C1 segment of cervical spinal cord (tissue), 14 donors: ENCODE results near the gene PARG.
"Not testable (repeated sequence)": the region's sequence is repeated elsewhere in the genome, so short reads cannot be mapped to it uniquely, and the experiment has no call there.

Source experiments
- DNase-seq, 14 donors: peaks; one replicate each; lab custom pipeline; 2025; lab: John Stamatoyannopoulos, UW

Gene PARG

DNA sequence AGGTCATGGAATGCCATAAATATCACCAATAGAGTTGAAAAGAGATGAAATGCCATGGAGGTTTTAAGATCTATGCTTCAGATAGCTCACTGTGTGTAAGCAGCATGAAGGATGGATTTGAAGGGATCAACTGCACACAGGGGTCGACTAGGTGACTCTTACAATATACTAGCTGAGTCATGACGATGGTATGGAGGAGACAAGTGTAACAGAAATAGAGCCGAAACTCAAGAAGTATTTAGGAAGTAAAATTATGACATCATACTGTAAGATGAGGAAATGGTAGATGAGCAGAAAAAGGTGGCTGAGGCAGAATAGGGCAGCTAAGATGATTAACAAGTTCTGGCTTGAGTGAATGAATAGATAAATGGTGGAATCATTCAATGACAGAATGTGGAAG is 38.0 kb downstream of the PARG start:
- DNase-seq: not testable (repeated sequence)

GRCh38 chr10:49900406-49900805 is 41.4 kb downstream of the PARG start:
- DNase-seq: not testable (repeated sequence)

DNA sequence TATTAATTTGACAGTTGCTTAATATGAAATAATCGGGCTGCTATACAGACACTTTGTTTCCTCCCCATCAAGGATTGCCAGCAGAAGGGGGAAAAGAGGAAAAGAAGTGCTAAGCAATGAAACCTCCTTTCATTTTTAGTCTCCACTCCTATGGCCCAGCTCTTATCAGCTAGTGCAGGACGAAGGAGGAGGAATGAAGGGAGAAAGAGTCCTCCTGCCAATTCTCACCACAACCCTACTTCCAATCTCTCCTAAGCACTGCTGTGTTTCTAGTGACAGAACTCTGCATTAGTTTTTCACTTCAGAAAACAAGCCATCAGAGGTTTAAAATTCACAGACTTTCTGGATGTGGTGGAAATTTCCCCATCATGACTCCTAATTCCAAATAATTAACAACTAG is 41.8 kb downstream of the PARG start:
- not testable (repeated sequence) for DNase-seq

DNA sequence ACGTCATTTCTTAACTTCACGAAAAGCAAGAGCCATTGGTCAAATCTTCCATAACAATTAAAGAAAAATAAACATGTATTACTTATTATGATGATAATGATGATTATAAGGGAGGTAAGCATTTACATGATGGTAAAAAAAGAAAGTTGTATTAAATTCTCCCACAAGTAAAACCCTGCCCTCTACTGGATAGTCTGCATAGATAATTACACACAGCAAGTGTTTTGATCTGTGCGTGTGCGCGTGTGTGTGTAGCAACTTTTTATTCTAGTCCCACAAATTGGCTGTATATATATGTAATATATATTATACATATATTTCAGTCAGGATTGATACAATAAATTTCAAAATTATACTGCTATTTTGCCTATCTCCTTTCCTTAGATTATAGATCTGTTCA is 51.8 kb downstream of the PARG start:
- not testable (repeated sequence) for DNase-seq

DNA sequence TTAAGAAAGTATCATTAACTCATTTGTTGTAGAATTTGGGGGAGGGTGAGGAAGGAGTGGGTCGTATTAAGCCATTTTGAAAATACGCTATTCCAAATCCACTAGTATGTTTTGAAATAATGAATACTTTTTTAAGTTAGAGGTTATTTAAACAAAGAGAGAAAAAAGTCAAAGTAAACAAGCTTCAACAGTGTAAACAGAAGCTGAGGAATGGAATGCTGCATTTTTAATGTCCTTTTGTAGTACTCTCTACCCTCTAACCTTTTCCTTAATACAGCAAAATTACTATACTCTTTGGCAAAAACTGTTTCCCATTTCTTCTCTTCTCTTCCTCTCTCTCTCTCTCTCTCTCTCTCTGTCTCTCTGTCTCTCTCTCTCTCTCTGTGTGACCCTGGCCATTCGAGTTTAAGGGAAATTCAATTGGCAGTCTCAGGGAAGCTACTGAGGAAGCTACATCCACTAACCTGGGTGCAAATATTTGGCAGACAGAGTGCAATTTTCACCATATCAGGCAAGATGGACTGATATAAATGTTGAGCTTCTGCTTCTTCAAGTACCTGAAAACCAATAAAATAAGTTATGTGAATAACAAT is 57.0 kb downstream of the PARG start:
- not testable (repeated sequence) for DNase-seq

GRCh38 chr10:49883852-49884251 is 58.0 kb downstream of the PARG start:
- not testable (repeated sequence) for DNase-seq

GRCh38 chr10:49882327-49882726 is 59.5 kb downstream of the PARG start:
- not testable (repeated sequence) for DNase-seq

DNA sequence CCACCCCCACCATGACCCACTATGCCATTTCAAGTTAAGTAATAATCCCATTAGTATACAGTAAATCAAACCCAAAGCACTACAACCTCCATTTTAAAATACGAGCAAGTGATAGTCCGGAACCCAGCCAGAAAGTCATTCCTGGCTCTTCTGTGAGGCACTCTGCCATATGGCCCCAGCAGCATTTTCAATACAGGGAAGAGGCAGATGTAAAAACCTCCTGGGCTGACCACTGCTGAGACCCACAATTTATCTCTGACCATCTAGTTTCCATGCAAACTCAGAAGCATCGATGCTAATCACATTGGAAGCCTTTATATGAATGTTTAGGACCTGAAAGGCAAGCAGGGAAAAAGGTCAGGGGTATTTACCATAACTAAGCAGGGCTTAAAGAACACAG is 69.1 kb downstream of the PARG start:
- not testable (repeated sequence) for DNase-seq

- not testable (repeated sequence) for DNase-seq
These were observed 70.4 kb downstream of the PARG start for GRCh38 chr10:49871462-49871861.

- not testable (repeated sequence) for DNase-seq
These were observed 81.9 kb downstream of the PARG start for GRCh38 chr10:49859933-49860332.

- DNase-seq: not testable (repeated sequence)
These were observed 83.0 kb downstream of the PARG start for GRCh38 chr10:49858697-49859382.

GRCh38 chr10:49849520-49849919 is 92.3 kb downstream of the PARG start:
- DNase-seq: not testable (repeated sequence)

DNA sequence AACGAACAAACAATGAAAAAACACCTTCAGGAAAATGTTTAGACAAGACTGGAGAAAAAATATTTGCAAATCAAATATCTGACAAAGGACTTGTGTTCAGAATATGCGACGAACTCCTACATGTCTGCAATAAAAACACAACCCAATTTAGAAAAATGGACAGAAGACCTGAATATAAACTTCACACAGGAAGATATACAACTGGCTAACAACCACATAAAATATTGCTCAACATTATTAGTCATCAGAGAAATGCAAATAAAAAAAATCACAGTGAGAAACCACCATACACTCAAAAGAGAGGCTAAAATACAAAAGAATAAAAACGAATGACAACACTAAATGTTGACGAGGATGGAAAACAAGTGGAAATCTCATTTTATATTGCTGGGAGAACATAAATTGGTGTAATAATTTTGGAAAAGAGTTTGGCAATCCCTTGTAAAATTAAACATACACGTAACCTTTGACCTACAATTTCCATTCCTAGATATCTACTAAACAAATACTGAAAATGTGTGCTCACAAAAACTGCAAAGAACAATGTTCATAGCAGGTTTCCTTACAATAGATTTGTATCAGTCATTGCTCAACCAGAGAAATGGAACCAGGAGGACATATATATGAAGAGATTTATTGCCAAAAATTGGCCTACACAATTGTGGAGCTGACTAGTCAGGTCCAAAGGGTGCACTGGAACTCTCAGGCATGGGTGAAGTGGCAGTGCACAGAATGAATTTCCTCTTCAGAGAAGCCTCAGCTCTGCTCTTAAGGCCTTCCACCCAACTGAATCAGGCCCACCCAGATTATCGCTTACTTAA is 96.8 kb downstream of the PARG start:
- no peak for DNase-seq

GRCh38 chr10:49842333-49842628 is 99.5 kb downstream of the PARG start:
- DNase-seq: not testable (repeated sequence)

DNA sequence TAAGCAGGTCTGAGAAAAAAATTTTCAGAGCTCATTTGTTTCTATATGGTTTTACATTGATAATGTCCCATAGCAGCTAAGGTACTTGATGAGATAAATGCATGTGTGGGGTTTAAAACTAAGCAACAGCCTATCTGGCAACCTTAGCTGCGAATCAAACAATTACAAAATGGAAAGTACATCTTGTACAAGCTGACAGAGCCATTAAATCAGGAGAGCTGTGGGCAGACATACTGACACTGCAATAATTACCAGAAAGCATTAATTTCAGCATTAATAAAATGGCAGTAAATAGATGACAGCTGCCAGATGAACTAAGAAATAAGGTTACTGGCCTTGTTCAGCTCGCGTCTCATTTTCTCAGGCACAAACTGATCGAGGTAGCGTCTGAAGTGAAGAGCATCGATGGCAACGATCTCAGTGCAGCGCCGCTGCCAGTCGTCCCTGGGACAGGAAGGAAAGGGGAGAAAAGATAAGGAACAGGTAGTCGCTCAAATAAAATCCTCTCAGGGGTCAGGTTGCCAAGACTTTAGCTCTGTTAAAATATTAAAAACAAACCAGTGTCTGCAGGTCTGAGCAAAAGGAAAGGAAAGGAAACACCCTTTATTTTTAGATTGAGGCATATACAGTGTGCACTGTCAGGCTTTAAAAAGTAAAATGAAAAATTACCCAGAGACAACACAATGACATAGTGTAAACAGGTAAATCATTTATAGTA is 100.1 kb downstream of the PARG start:
- no peak for DNase-seq

GRCh38 chr10:49837685-49838084 is 104.1 kb downstream of the PARG start:
- DNase-seq: no peak

- DNase-seq: no peak
These were observed 104.8 kb downstream of the PARG start for GRCh38 chr10:49837051-49837478.

GRCh38 chr10:49834976-49835375 is 106.9 kb downstream of the PARG start:
- no peak for DNase-seq

- no peak for DNase-seq
These were observed 107.6 kb downstream of the PARG start for GRCh38 chr10:49834201-49834600.

DNA sequence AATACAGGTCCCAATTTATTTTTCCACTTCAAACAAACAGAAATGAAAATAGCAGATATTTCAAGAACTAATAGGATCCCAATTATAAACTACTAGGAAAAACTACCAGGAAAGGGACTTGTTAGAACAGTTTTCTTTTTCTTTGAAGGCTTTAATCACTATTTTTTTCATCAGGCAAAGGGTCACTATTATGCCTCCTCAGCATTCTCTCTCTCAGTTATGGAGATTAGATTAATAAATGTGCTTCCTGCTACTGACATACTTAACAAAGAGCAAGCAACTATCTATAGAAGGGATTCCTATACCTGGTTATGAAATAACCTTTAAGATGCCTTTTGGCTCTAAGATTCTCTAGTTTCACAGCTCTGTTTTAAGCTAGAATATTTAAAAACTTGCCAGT is 108.7 kb downstream of the PARG start:
- no peak for DNase-seq

GRCh38 chr10:49831352-49832035 is 110.3 kb downstream of the PARG start:
- no peak for DNase-seq
